ENCODE measurements around the gene LNP1.

GRCh38 chr3:100407164-100407563 is 5.8 kb downstream of the LNP1 start:
- TF ChIP-seq POLR2AphosphoS5 (IDR thresholded peaks at IDR 0.05) (no peak), CTCF (IDR thresholded peaks at IDR 0.05) (no peak), POLR2A (IDR thresholded peaks at IDR 0.05) (no peak), EP300 (IDR thresholded peaks at IDR 0.05) (no peak)
